OCI-LY7 (cell line): Measurements from ENCODE around the gene PPA2.

Experiments used
- EZH2phosphoT487 ChIP-seq: fragments of 200-600 bp; sonication (generic); IDR thresholded peaks from 2 replicates; pipeline ENCODE4 v1.6.1; 2018; ENCODE audit warnings: low read depth, borderline replicate concordance, mild to moderate bottlenecking, mixed run types, antibody characterized with exemption, low read length, moderate library complexity, mixed read lengths
- TF ChIP-seq, protein P1 (sequence below): fragments of 200-600 bp; sonication (generic); conservative IDR thresholded peaks from 2 replicates; pipeline ENCODE4 v1.5.1; 2014; ENCODE audit warnings: mild to moderate bottlenecking, antibody characterized with exemption, low read length, moderate library complexity, mixed read lengths

GRCh38 chr4:105357258-105357980 is 116.4 kb downstream of the PPA2 start:
- TF ChIP-seq EZH2phosphoT487: no peak
- TF ChIP-seq, protein P1, sequence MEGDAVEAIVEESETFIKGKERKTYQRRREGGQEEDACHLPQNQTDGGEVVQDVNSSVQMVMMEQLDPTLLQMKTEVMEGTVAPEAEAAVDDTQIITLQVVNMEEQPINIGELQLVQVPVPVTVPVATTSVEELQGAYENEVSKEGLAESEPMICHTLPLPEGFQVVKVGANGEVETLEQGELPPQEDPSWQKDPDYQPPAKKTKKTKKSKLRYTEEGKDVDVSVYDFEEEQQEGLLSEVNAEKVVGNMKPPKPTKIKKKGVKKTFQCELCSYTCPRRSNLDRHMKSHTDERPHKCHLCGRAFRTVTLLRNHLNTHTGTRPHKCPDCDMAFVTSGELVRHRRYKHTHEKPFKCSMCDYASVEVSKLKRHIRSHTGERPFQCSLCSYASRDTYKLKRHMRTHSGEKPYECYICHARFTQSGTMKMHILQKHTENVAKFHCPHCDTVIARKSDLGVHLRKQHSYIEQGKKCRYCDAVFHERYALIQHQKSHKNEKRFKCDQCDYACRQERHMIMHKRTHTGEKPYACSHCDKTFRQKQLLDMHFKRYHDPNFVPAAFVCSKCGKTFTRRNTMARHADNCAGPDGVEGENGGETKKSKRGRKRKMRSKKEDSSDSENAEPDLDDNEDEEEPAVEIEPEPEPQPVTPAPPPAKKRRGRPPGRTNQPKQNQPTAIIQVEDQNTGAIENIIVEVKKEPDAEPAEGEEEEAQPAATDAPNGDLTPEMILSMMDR: no peak
